MM.1S (cell line): ENCODE measurements around the gene GRIN2D.

ENCODE experiments used
- CTCF ChIP-seq: fragments of 300-600 bp; sonication (generic); IDR thresholded peaks from 2 replicates; pipeline ENCODE4 v1.5.1; 2016; ENCODE audit warnings: antibody characterized with exemption, low read length, mixed read lengths
- EZH2phosphoT487 ChIP-seq: fragments of 300-600 bp; sonication (generic); IDR thresholded peaks from 2 replicates; pipeline ENCODE4 v1.6.1; 2018; ENCODE audit warnings: antibody characterized with exemption, low read length

- TF ChIP-seq CTCF (no peak), EZH2phosphoT487 (no peak)
Measured at GRCh38 chr19:48417421-48417820, 24.0 kb downstream of the GRIN2D start.
